Endothelial cell (in vitro differentiated cells): Measurements from ENCODE around the gene NUCB1. TPM values are rescaled to one million over a fixed set of nuclear protein-coding genes. Genes with fewer than 3 reads are reported as not detected.

ENCODE experiments used
- DNase-seq: peaks from one replicate; pipeline ENCODE4 v3.0.0; 2021; ENCODE audit warnings: low spot score
- H3K27ac Mint-ChIP-seq: one replicate; pipeline ENCODE4 v1.8.0; 2021; ENCODE audit warnings: mixed read lengths, inconsistent platforms; ENCODE audit not compliant: unreplicated experiment
- H3K27me3 Mint-ChIP-seq: one replicate; pipeline ENCODE4 v1.8.0; 2021; ENCODE audit warnings: mild to moderate bottlenecking, moderate library complexity, mixed read lengths, inconsistent platforms; ENCODE audit not compliant: unreplicated experiment
- H3K36me3 Mint-ChIP-seq: one replicate; pipeline ENCODE4 v1.8.0; 2021; ENCODE audit warnings: mild to moderate bottlenecking, low read depth, mixed read lengths, inconsistent platforms; ENCODE audit not compliant: unreplicated experiment
- H3K4me1 Mint-ChIP-seq: one replicate; pipeline ENCODE4 v1.8.0; 2021; ENCODE audit warnings: mild to moderate bottlenecking, mixed read lengths, inconsistent platforms; ENCODE audit not compliant: unreplicated experiment
- H3K4me3 Mint-ChIP-seq: one replicate; pipeline ENCODE4 v1.8.0; 2021; ENCODE audit warnings: mild to moderate bottlenecking, mixed read lengths, inconsistent platforms; ENCODE audit not compliant: unreplicated experiment
- H3K9me3 Mint-ChIP-seq: one replicate; pipeline ENCODE4 v1.8.0; 2021; ENCODE audit warnings: mixed read lengths, inconsistent platforms; ENCODE audit not compliant: unreplicated experiment
- CTCF ChIP-seq: fragments of 200-600 bp; sonication (generic); IDR thresholded peaks from one replicate; pipeline ENCODE4 v1.5.0; 2021; ENCODE audit warnings: antibody characterized with exemption; ENCODE audit not compliant: unreplicated experiment
- total RNA-seq: library from RNA; stranded (reverse); fragmentation: NEBNext Ultra II Directional; extraction: Animal tissue kit (Norgen Biotek cat#: 25700); gene quantifications from one replicate; pipeline ENCODE4 v1.2.1, GENCODE V29; 2021; ENCODE audit not compliant: unreplicated experiment

The NUCB1 gene
- total RNA-seq, 1 donor from 2014 or later: 244 TPM

GRCh38 chr19:48962029-48962848, 62.1 kb downstream of the NUCB1 start:
- peak overlapping the region; percentile 56 for H3K4me3 Mint-ChIP-seq
- H3K27me3 Mint-ChIP-seq: peaks cover 23% of the 10 kb centered on the region
- H3K4me1 Mint-ChIP-seq: peaks cover 53% of the 10 kb centered on the region
- DNase-seq: no peak
- TF ChIP-seq CTCF: no peak
- H3K36me3 Mint-ChIP-seq: peaks cover 28% of the 10 kb centered on the region
- peak overlapping the region; percentile 70 for H3K27ac Mint-ChIP-seq
- H3K9me3 Mint-ChIP-seq: no peaks in the 10 kb centered on the region

GRCh38 chr19:48962849-48963165, 62.7 kb downstream of the NUCB1 start:
- peaks cover 24% of the 10 kb centered on the region for H3K36me3 Mint-ChIP-seq
- no peak for TF ChIP-seq CTCF
- H3K27ac Mint-ChIP-seq: peak overlapping the region; percentile 95
- H3K9me3 Mint-ChIP-seq: no peaks in the 10 kb centered on the region
- H3K4me1 Mint-ChIP-seq: peaks cover 51% of the 10 kb centered on the region
- H3K27me3 Mint-ChIP-seq: peaks cover 23% of the 10 kb centered on the region
- H3K4me3 Mint-ChIP-seq: no peak overlapping the region
- no peak for DNase-seq

GRCh38 chr19:48963371-48964204, 63.5 kb downstream of the NUCB1 start:
- no peak for TF ChIP-seq CTCF
- Mint-ChIP-seq H3K36me3 (peaks cover 25% of the 10 kb centered on the region), H3K27ac (peak overlapping the region; percentile 96)

GRCh38 chr19:48964205-48965039, 64.3 kb downstream of the NUCB1 start:
- Mint-ChIP-seq H3K9me3 (no peaks in the 10 kb centered on the region), H3K36me3 (peaks cover 22% of the 10 kb centered on the region), H3K27me3 (peaks cover 27% of the 10 kb centered on the region), H3K27ac (peak overlapping the region; percentile 96), H3K4me3 (peak overlapping the region; percentile 87), H3K4me1 (peaks cover 53% of the 10 kb centered on the region)
- no peak for DNase-seq
- no peak for TF ChIP-seq CTCF

More at GRCh38 chr19:48963371-48964204, 63.5 kb downstream of the NUCB1 start:
- H3K4me3 Mint-ChIP-seq: peak overlapping the region; percentile 87
- peaks cover 53% of the 10 kb centered on the region for H3K4me1 Mint-ChIP-seq
- H3K9me3 Mint-ChIP-seq: no peaks in the 10 kb centered on the region
- H3K27me3 Mint-ChIP-seq: peaks cover 27% of the 10 kb centered on the region
- DNase-seq: peak; percentile 68
